Measurements from ENCODE around the gene EMX1. TPM values are rescaled to one million over a fixed set of nuclear protein-coding genes. Genes with fewer than 3 reads are reported as not detected.
A peak's percentile ranks its signal among the peaks of the same experiment; 100 is the strongest.

EMX1 gene
- total and polyA plus RNA-seq, 2 of the 13 experiments (the other 11 are each of a cell fraction or from before 2014, with no cell fraction given): 0.62 to 4.9 TPM

- TF ChIP-seq MXD1 (CRISPR knock-in tag; IDR thresholded peaks at IDR 0.05) (no peak), BCLAF1 (IDR thresholded peaks at IDR 0.05) (no peak), ZNF10 (CRISPR knock-in tag; IDR thresholded peaks at IDR 0.05; ENCODE audit: borderline replicate concordance, low read depth) (no peak), ZFP37 (CRISPR knock-in tag; IDR thresholded peaks at IDR 0.05; ENCODE audit: borderline replicate concordance) (peak; percentile 79; the same call in 1 of the 2 replicates), ZNF318 (CRISPR knock-in tag; IDR thresholded peaks at IDR 0.05) (no peak), STAT5B (CRISPR knock-in tag; IDR thresholded peaks at IDR 0.05) (no peak), ZNF660 (CRISPR knock-in tag; IDR thresholded peaks at IDR 0.05; ENCODE audit: borderline replicate concordance, low read depth) (no peak), ZNF766 (CRISPR knock-in tag; IDR thresholded peaks at IDR 0.05; ENCODE audit: borderline replicate concordance) (peak; percentile 74; the same call in 1 of the 2 replicates), PLSCR1 (CRISPR knock-in tag; IDR thresholded peaks at IDR 0.05; ENCODE audit: borderline replicate concordance) (no peak), PRDM15 (CRISPR knock-in tag; IDR thresholded peaks at IDR 0.05) (peak; percentile 74; the same call in 1 of the 2 replicates), HNRNPH1 (optimal IDR thresholded peaks at IDR 0.05; ENCODE audit: low read depth, low read length) (no peak), BCL6 (CRISPR knock-in tag; IDR thresholded peaks at IDR 0.05) (no peak)
Measured at GRCh38 chr2:72883356-72883962, 33.9 kb upstream of the EMX1 start (continued).

Measured in HepG2 (cell line).